Measurements from ENCODE around the gene ERICH6. TPM values are rescaled to one million over a fixed set of nuclear protein-coding genes. Genes with fewer than 3 reads are reported as not detected.

Gene ERICH6
- total RNA-seq, 1 donor from 2014 or later, result not detected

- peak overlapping the region in 1 of 2 donors; percentile 16 for H3K27ac ChIP-seq
- no peaks in the 10 kb centered on the region for H3K27me3 ChIP-seq
- H3K9me3 ChIP-seq, result no peaks in the 10 kb centered on the region
- TF ChIP-seq CTCF (IDR thresholded peaks at IDR 0.05), result no peak
- intact Hi-C loops (cut with DNase I), result no loop called here
- H3K4me3 ChIP-seq, result no peak overlapping the region
- no peak for DNase-seq (ENCODE audit: low spot score in 2 of 2)
- H3K36me3 ChIP-seq, result peaks cover 3 to 5% of the 10 kb centered on the region in 2 donors
- peaks cover 2 to 30% of the 10 kb centered on the region in 2 donors for H3K4me1 ChIP-seq
Observed at GRCh38 chr3:150746791-150747590, 43.3 kb upstream of the ERICH6 start.

- intact Hi-C loops (cut with DNase I), result no loop called here
- H3K27ac ChIP-seq, result no peak overlapping the region
- no peak for TF ChIP-seq CTCF (IDR thresholded peaks at IDR 0.05)
- DNase-seq (ENCODE audit: low spot score in 2 of 2), result no peak
- no peaks in the 10 kb centered on the region for H3K27me3 ChIP-seq
- no peaks in the 10 kb centered on the region for H3K9me3 ChIP-seq
- H3K4me3 ChIP-seq, result no peak overlapping the region
- peaks cover 5 to 17% of the 10 kb centered on the region in 2 donors for H3K36me3 ChIP-seq
- H3K4me1 ChIP-seq, result peaks cover 2 to 30% of the 10 kb centered on the region in 2 donors
Observed at GRCh38 chr3:150745832-150746231, 42.1 kb upstream of the ERICH6 start.

- Histone ChIP-seq H3K36me3 (peaks cover 5 to 19% of the 10 kb centered on the region in 2 donors), H3K27ac (peak overlapping the region in 1 of 2 donors; percentile 32), H3K4me3 (no peak overlapping the region), H3K9me3 (no peaks in the 10 kb centered on the region), H3K27me3 (no peaks in the 10 kb centered on the region), H3K4me1 (peaks cover 2 to 30% of the 10 kb centered on the region in 2 donors)
- intact Hi-C loops (cut with DNase I), result no loop called here
- DNase-seq (ENCODE audit: low spot score in 2 of 2), result no peak
- TF ChIP-seq CTCF (IDR thresholded peaks at IDR 0.05), result no peak
Observed at GRCh38 chr3:150744919-150745211, 41.1 kb upstream of the ERICH6 start.

GRCh38 chr3:150744041-150744918, 40.6 kb upstream of the ERICH6 start:
- Histone ChIP-seq H3K4me3 (no peak overlapping the region), H3K27me3 (no peaks in the 10 kb centered on the region), H3K9me3 (no peaks in the 10 kb centered on the region), H3K27ac (peak overlapping the region in 1 of 2 donors; percentile 32), H3K36me3 (peaks cover 5 to 19% of the 10 kb centered on the region in 2 donors), H3K4me1 (peaks cover 2 to 30% of the 10 kb centered on the region in 2 donors)
- no peak for DNase-seq (ENCODE audit: low spot score in 2 of 2)
- intact Hi-C loops (cut with DNase I), result no loop called here
- no peak for TF ChIP-seq CTCF (IDR thresholded peaks at IDR 0.05)

- Histone ChIP-seq H3K27ac (peak overlapping the region; percentile 2 to 54), H3K27me3 (no peaks in the 10 kb centered on the region), H3K4me3 (no peak overlapping the region), H3K36me3 (peaks cover 5 to 19% of the 10 kb centered on the region in 2 donors), H3K9me3 (no peaks in the 10 kb centered on the region), H3K4me1 (peaks cover 2 to 26% of the 10 kb centered on the region in 2 donors)
- no peak for DNase-seq (ENCODE audit: low spot score in 2 of 2)
- no peak for TF ChIP-seq CTCF (IDR thresholded peaks at IDR 0.05)
- intact Hi-C loops (cut with DNase I), result no loop called here
Observed at GRCh38 chr3:150743508-150743907, 39.8 kb upstream of the ERICH6 start.
